ENCODE results near the gene KIF16B.

DNA sequence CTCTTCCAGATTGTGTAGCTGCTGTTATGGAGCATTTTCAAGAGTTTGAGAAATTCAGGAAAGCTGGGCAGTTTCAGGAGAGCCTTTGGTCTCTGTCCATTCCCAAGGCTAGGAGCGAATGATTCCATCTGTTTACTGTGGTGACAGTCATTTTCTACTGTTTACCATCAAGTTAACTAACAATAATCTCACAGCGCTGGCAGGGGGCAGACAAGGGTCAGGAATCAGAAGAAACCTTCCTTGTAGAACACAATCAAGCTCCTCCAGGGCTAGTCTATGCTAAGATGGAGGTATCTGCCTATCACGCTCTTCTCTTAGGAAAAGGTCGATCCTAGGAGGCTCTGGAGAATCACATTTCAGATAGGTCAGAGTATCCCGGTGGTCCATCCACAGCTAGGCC is 293.9 kb downstream of the KIF16B start:
- TF ChIP-seq, protein P1, sequence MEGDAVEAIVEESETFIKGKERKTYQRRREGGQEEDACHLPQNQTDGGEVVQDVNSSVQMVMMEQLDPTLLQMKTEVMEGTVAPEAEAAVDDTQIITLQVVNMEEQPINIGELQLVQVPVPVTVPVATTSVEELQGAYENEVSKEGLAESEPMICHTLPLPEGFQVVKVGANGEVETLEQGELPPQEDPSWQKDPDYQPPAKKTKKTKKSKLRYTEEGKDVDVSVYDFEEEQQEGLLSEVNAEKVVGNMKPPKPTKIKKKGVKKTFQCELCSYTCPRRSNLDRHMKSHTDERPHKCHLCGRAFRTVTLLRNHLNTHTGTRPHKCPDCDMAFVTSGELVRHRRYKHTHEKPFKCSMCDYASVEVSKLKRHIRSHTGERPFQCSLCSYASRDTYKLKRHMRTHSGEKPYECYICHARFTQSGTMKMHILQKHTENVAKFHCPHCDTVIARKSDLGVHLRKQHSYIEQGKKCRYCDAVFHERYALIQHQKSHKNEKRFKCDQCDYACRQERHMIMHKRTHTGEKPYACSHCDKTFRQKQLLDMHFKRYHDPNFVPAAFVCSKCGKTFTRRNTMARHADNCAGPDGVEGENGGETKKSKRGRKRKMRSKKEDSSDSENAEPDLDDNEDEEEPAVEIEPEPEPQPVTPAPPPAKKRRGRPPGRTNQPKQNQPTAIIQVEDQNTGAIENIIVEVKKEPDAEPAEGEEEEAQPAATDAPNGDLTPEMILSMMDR (IDR thresholded peaks at IDR 0.05), result no peak
- TF ChIP-seq POLR2A (IDR thresholded peaks at IDR 0.05) (no peak), POLR2AphosphoS5 (IDR thresholded peaks at IDR 0.05) (no peak)

Measured in stomach (tissue), 4 donors.